ENCODE data around the gene LZTS3. TPM values are rescaled to one million over a fixed set of nuclear protein-coding genes. Genes with fewer than 3 reads are reported as not detected.
A peak's percentile ranks its signal among the peaks of the same experiment; 100 is the strongest.

Gene LZTS3
- total and polyA plus RNA-seq, 2 of the 13 experiments (the other 11 are each of a cell fraction or from before 2014, with no cell fraction given) = 10.1 to 31.3 TPM

DNA sequence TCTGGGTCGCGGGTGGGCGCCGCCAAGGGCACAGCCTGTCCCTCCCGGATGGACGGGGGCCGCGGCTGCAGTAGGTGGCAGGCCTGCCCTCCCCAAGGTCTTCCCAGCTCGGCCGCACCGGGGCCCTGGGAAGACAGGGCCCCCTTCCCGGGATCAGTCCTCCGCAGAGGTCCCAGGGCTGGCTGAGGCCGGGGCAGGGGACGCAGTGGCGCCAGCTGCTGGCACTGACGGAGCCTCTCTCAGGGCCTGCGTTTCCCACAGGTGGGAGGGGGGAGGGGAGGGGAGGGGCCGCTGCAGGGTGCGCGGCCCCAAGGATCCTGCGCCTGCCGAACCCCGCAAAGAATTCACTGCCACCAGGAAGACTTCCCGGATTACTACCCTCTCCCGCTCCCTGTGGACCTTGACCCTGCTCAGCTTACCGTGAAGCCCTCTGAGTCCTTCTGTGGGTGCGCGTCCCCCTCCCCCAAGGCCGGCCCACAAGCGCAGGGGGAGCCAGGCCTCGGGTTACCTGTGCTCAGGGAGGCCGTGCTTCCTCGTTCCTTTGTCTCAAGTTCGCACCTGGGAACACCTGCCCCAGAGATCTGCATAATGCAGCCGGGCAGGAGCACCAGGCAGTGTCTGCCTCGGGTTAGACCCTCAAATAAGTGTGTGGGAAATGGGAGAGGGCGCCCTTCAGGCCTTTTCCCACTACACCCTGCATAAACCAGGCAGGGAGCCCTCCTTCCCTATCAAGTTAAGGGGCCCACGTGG lies 5.1 kb downstream of the LZTS3 start (continued):
- TF ChIP-seq, protein P1, sequence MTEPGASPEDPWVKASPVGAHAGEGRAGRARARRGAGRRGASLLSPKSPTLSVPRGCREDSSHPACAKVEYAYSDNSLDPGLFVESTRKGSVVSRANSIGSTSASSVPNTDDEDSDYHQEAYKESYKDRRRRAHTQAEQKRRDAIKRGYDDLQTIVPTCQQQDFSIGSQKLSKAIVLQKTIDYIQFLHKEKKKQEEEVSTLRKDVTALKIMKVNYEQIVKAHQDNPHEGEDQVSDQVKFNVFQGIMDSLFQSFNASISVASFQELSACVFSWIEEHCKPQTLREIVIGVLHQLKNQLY (CRISPR knock-in tag; IDR thresholded peaks at IDR 0.05) = 0 out of 2 replicates have a peak, but pooled peaks have one; percentile 49
- no peak; the same call in 1 of the 2 replicates for TF ChIP-seq GATA4 (IDR thresholded peaks at IDR 0.05; ENCODE audit: borderline replicate concordance, low read depth)
- TF ChIP-seq, protein P2, sequence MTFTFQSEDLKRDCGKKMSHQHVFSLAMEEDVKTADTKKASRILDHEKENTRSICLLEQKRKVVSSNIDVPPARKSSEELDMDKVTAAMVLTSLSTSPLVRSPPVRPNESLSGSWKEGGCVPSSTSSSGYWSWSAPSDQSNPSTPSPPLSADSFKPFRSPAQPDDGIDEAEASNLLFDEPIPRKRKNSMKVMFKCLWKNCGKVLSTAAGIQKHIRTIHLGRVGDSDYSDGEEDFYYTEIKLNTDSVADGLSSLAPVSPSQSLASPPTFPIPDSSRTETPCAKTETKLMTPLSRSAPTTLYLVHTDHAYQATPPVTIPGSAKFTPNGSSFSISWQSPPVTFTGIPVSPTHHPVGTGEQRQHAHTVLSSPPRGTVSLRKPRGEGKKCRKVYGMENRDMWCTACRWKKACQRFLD (CRISPR knock-in tag; IDR thresholded peaks at IDR 0.05; ENCODE audit: borderline replicate concordance) = no peak
- TF ChIP-seq, protein P3, sequence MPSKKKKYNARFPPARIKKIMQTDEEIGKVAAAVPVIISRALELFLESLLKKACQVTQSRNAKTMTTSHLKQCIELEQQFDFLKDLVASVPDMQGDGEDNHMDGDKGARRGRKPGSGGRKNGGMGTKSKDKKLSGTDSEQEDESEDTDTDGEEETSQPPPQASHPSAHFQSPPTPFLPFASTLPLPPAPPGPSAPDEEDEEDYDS (CRISPR knock-in tag; IDR thresholded peaks at IDR 0.05) = peak; percentile 51
- TF ChIP-seq, protein P4, sequence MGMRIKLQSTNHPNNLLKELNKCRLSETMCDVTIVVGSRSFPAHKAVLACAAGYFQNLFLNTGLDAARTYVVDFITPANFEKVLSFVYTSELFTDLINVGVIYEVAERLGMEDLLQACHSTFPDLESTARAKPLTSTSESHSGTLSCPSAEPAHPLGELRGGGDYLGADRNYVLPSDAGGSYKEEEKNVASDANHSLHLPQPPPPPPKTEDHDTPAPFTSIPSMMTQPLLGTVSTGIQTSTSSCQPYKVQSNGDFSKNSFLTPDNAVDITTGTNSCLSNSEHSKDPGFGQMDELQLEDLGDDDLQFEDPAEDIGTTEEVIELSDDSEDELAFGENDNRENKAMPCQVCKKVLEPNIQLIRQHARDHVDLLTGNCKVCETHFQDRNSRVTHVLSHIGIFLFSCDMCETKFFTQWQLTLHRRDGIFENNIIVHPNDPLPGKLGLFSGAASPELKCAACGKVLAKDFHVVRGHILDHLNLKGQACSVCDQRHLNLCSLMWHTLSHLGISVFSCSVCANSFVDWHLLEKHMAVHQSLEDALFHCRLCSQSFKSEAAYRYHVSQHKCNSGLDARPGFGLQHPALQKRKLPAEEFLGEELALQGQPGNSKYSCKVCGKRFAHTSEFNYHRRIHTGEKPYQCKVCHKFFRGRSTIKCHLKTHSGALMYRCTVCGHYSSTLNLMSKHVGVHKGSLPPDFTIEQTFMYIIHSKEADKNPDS (CRISPR knock-in tag; IDR thresholded peaks at IDR 0.05) = peak; percentile 77; the same call in 1 of the 2 replicates
- no peak for TF ChIP-seq MBNL3 (CRISPR knock-in tag; conservative IDR thresholded peaks at IDR 0.05)
- TF ChIP-seq, protein P5, sequence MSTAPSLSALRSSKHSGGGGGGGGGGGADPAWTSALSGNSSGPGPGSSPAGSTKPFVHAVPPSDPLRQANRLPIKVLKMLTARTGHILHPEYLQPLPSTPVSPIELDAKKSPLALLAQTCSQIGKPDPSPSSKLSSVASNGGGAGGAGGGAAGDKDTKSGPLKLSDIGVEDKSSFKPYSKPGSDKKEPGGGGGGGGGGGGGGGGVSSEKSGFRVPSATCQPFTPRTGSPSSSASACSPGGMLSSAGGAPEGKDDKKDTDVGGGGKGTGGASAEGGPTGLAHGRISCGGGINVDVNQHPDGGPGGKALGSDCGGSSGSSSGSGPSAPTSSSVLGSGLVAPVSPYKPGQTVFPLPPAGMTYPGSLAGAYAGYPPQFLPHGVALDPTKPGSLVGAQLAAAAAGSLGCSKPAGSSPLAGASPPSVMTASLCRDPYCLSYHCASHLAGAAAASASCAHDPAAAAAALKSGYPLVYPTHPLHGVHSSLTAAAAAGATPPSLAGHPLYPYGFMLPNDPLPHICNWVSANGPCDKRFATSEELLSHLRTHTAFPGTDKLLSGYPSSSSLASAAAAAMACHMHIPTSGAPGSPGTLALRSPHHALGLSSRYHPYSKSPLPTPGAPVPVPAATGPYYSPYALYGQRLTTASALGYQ (CRISPR knock-in tag; IDR thresholded peaks at IDR 0.05) = no peak
- 0 out of 2 replicates have a peak, but pooled peaks have one; percentile 48 for TF ChIP-seq PPARG (CRISPR knock-in tag; conservative IDR thresholded peaks at IDR 0.05)
- no peak; the same call in 1 of the 2 replicates for TF ChIP-seq NKX3-1 (CRISPR knock-in tag; IDR thresholded peaks at IDR 0.05)
- TF ChIP-seq ZMYM2 (CRISPR knock-in tag; IDR thresholded peaks at IDR 0.05) = no peak
- TF ChIP-seq ZNF225 (CRISPR knock-in tag; IDR thresholded peaks at IDR 0.05) = peak; percentile 84
- TF ChIP-seq FOXC1 (CRISPR knock-in tag; IDR thresholded peaks at IDR 0.05; ENCODE audit: borderline replicate concordance) = peak; percentile 97
- no peak; the same call in none of the 2 replicates for TF ChIP-seq ZNF333 (CRISPR knock-in tag; IDR thresholded peaks at IDR 0.05; ENCODE audit: borderline replicate concordance)
- TF ChIP-seq ZNF101 (CRISPR knock-in tag; IDR thresholded peaks at IDR 0.05; ENCODE audit: borderline replicate concordance, low read depth) = 0 out of 2 replicates have a peak, but pooled peaks have one; percentile 34
- no peak; the same call in 1 of the 2 replicates for TF ChIP-seq MZF1 (CRISPR knock-in tag; IDR thresholded peaks at IDR 0.05; ENCODE audit: borderline replicate concordance)
- TF ChIP-seq YEATS4 (CRISPR knock-in tag; IDR thresholded peaks at IDR 0.05; ENCODE audit: borderline replicate concordance) = peak; percentile 90
- no peak for TF ChIP-seq JDP2 (CRISPR knock-in tag; IDR thresholded peaks at IDR 0.05; ENCODE audit: borderline replicate concordance)
- TF ChIP-seq ZNF564 (CRISPR knock-in tag; IDR thresholded peaks at IDR 0.05) = peak; percentile 88; the same call in 1 of the 2 replicates
